ENCODE results near the gene KRTAP2-3. TPM values are rescaled to one million over a fixed set of nuclear protein-coding genes. Genes with fewer than 3 reads are reported as not detected.
"Not testable (repeated sequence)": the region's sequence is repeated elsewhere in the genome, so short reads cannot be mapped to it uniquely, and the experiment has no call there.

Gene KRTAP2-3
- total RNA-seq, 4 donors from 2014 or later: 0.64 to 10.8 TPM; not detected in 2

- H3K27me3 ChIP-seq: peaks cover 4% of the 10 kb centered on the region
- no peak for DNase-seq (ENCODE audit: low spot score in 2 of 2)
- no peak overlapping the region for H3K27ac ChIP-seq
- no peak overlapping the region for H3K4me3 ChIP-seq
- H3K9me3 ChIP-seq: no peaks in the 10 kb centered on the region
- 94% methylated on average over 5 of the region's 5 CpGs for WGBS
- no peaks in the 10 kb centered on the region for H3K4me1 ChIP-seq
- no peaks in the 10 kb centered on the region for H3K36me3 ChIP-seq
- TF ChIP-seq EP300 (IDR thresholded peaks at IDR 0.05) (no peak), POLR2A (IDR thresholded peaks at IDR 0.05) (no peak), POLR2AphosphoS5 (IDR thresholded peaks at IDR 0.05) (no peak)
- TF ChIP-seq, protein P1, sequence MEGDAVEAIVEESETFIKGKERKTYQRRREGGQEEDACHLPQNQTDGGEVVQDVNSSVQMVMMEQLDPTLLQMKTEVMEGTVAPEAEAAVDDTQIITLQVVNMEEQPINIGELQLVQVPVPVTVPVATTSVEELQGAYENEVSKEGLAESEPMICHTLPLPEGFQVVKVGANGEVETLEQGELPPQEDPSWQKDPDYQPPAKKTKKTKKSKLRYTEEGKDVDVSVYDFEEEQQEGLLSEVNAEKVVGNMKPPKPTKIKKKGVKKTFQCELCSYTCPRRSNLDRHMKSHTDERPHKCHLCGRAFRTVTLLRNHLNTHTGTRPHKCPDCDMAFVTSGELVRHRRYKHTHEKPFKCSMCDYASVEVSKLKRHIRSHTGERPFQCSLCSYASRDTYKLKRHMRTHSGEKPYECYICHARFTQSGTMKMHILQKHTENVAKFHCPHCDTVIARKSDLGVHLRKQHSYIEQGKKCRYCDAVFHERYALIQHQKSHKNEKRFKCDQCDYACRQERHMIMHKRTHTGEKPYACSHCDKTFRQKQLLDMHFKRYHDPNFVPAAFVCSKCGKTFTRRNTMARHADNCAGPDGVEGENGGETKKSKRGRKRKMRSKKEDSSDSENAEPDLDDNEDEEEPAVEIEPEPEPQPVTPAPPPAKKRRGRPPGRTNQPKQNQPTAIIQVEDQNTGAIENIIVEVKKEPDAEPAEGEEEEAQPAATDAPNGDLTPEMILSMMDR (IDR thresholded peaks at IDR 0.05): no peak
These were observed 1.2 kb downstream of the KRTAP2-3 start for GRCh38 chr17:41058741-41059140.

DNA sequence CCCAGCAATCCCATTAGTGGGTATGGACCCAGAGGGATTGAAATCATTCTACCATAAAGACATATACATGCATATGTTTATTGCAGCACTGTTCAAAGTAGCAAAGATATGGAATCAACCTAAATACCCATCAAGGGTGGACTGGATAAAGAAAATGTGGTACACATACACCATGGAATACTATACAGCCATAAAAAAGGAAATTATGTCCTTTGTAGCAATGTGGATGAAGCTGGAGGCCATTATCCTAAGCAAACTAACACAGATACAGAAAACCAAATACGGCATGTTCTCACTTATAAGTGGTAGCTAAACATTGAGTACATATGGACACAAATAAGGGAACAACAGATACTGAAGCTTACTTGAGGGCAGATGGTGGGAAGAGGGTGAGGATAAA lies 2.4 kb downstream of the KRTAP2-3 start:
- 91% methylated on average over 1 of the region's 1 CpG for WGBS
- no peak for DNase-seq (ENCODE audit: low spot score in 2 of 2)
- H3K27ac ChIP-seq: no peak overlapping the region
- no peaks in the 10 kb centered on the region for H3K4me1 ChIP-seq
- H3K4me3 ChIP-seq: no peak overlapping the region
- no peaks in the 10 kb centered on the region for H3K36me3 ChIP-seq
- H3K9me3 ChIP-seq: no peaks in the 10 kb centered on the region
- no peak for TF ChIP-seq EP300 (IDR thresholded peaks at IDR 0.05)
- TF ChIP-seq POLR2A (IDR thresholded peaks at IDR 0.05): no peak
- no peak for TF ChIP-seq POLR2AphosphoS5 (IDR thresholded peaks at IDR 0.05)
- TF ChIP-seq, protein P1 (IDR thresholded peaks at IDR 0.05): no peak
- H3K27me3 ChIP-seq: peaks cover 4% of the 10 kb centered on the region

- not testable (repeated sequence) for H3K4me3 ChIP-seq; H3K36me3 ChIP-seq; H3K27me3 ChIP-seq; DNase-seq (ENCODE audit: low spot score in 2 of 2); H3K9me3 ChIP-seq; H3K4me1 ChIP-seq; H3K27ac ChIP-seq
- WGBS: 100% methylated on average over 1 of the region's 6 CpGs
These were observed 4.8 kb downstream of the KRTAP2-3 start, which contains the start of gene KRTAP2-2 for GRCh38 chr17:41055130-41055529. KRTAP2-2 (minus strand) TSS chr17:41055230; CDS start chr17:41055211, 19 bp downstream.

DNA sequence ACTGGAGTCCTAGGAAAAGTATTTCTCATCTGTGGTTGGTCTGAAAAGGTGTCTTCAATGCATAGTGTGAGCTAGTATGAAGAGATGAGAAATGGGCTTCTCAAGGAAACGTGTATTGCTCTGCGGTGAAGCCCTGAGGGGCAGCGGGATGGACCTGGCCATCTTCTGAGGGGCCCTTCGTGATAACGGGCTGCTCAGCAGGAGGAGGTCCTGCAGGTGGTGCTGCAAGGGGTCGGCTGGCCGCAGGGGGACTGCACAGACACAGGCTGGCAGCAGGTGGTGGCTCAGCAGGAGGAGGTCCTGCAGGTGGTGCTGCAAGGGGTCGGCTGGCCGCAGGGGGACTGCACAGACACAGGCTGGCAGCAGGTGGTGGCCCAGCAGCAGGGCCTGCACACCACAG lies 5.4 kb downstream of the KRTAP2-3 start:
- not testable (repeated sequence) for H3K36me3 ChIP-seq; H3K4me1 ChIP-seq; H3K27ac ChIP-seq; H3K4me3 ChIP-seq; H3K9me3 ChIP-seq; H3K27me3 ChIP-seq; DNase-seq (ENCODE audit: low spot score in 2 of 2)
- WGBS: 83% methylated on average over 7 of the region's 9 CpGs

GRCh38 chr17:41054025-41054424 lies 5.9 kb downstream of the KRTAP2-3 start:
- 91% methylated on average over 4 of the region's 4 CpGs for WGBS
- H3K9me3 ChIP-seq: no peaks in the 10 kb centered on the region
- no peak overlapping the region for H3K27ac ChIP-seq
- TF ChIP-seq, protein P1 (IDR thresholded peaks at IDR 0.05): no peak
- no peak for TF ChIP-seq EP300 (IDR thresholded peaks at IDR 0.05)
- TF ChIP-seq POLR2A (IDR thresholded peaks at IDR 0.05): no peak
- TF ChIP-seq POLR2AphosphoS5 (IDR thresholded peaks at IDR 0.05): no peak
- no peaks in the 10 kb centered on the region for H3K4me1 ChIP-seq
- H3K36me3 ChIP-seq: no peaks in the 10 kb centered on the region
- no peak for DNase-seq (ENCODE audit: low spot score in 2 of 2)
- H3K4me3 ChIP-seq: no peak overlapping the region
- H3K27me3 ChIP-seq: no peaks in the 10 kb centered on the region

GRCh38 chr17:41052566-41052965 lies 7.3 kb downstream of the KRTAP2-3 start:
- no peak for TF ChIP-seq POLR2A (IDR thresholded peaks at IDR 0.05)
- no peak overlapping the region for H3K27ac ChIP-seq
- no peak for DNase-seq (ENCODE audit: low spot score in 2 of 2)
- peaks cover 6% of the 10 kb centered on the region for H3K27me3 ChIP-seq
- no peaks in the 10 kb centered on the region for H3K36me3 ChIP-seq
- H3K9me3 ChIP-seq: no peaks in the 10 kb centered on the region
- no peak overlapping the region for H3K4me3 ChIP-seq
- no peaks in the 10 kb centered on the region for H3K4me1 ChIP-seq

GRCh38 chr17:41049110-41049509 lies 10.8 kb downstream of the KRTAP2-3 start:
- TF ChIP-seq POLR2AphosphoS5 (IDR thresholded peaks at IDR 0.05) (no peak), EP300 (IDR thresholded peaks at IDR 0.05) (no peak), POLR2A (IDR thresholded peaks at IDR 0.05) (no peak)
- TF ChIP-seq, protein P1 (IDR thresholded peaks at IDR 0.05): no peak
- whole genome bisulfite sequencing: 69% methylated on average over 2 of the region's 2 CpGs
- H3K36me3 ChIP-seq: no peaks in the 10 kb centered on the region

More at GRCh38 chr17:41049110-41049509, 10.8 kb downstream of the KRTAP2-3 start:
- Histone ChIP-seq H3K4me1 (no peaks in the 10 kb centered on the region), H3K27ac (no peak overlapping the region), H3K27me3 (peaks cover 9% of the 10 kb centered on the region), H3K9me3 (no peaks in the 10 kb centered on the region), H3K4me3 (no peak overlapping the region)
- no peak for DNase-seq (ENCODE audit: low spot score in 2 of 2)
